ENCODE measurements around the gene TUBA3E. TPM values are rescaled to one million over a fixed set of nuclear protein-coding genes. Genes with fewer than 3 reads are reported as not detected.
"Not testable (repeated sequence)": the region's sequence is repeated elsewhere in the genome, so short reads cannot be mapped to it uniquely, and the experiment has no call there.

TUBA3E gene
- not detected for polyA plus RNA-seq (2013, experiment 1 of 2)
- not detected for polyA plus RNA-seq (2013, experiment 2 of 2)

GRCh38 chr2:130198343-130198742 lies at the start of gene TUBA3E:
TSS of gene TUBA3E (minus strand) at chr2:130198439. CDS start at chr2:130198360, 79 bp downstream.
- no peaks in the 10 kb centered on the region for H3K36me3 ChIP-seq (ENCODE audit: control insufficient read depth, insufficient read depth, low read length)
- no peaks in the 10 kb centered on the region for H3K9me3 ChIP-seq (ENCODE audit: control insufficient read depth, low read length)
- no peak within 1 kb of the TSS for H3K27ac ChIP-seq (ENCODE audit: low read depth, low read length, severe bottlenecking)
- H3K4me3 ChIP-seq (ENCODE audit: extremely low read depth, insufficient read depth, low read length, poor library complexity, severe bottlenecking): no peak within 1 kb of the TSS
- 96% methylated on average over 26 of the region's 26 CpGs for WGBS, 2 experiments (ENCODE audit: insufficient coverage in 2 of 2)
- no peaks in the 10 kb centered on the region for H3K4me1 ChIP-seq (ENCODE audit: control insufficient read depth, insufficient read depth, low read length, poor library complexity, severe bottlenecking)

- 80 to 83% methylated on average over 6 to 7 of the region's 7 CpGs for WGBS, 2 experiments (ENCODE audit: insufficient coverage in 2 of 2)
- Histone ChIP-seq H3K4me3 (ENCODE audit: extremely low read depth, insufficient read depth, low read length, poor library complexity, severe bottlenecking) (no peak overlapping the region), H3K27ac (ENCODE audit: low read depth, low read length, severe bottlenecking) (no peak overlapping the region), H3K4me1 (ENCODE audit: control insufficient read depth, insufficient read depth, low read length, poor library complexity, severe bottlenecking) (peaks cover 2% of the 10 kb centered on the region), H3K9me3 (ENCODE audit: control insufficient read depth, low read length) (no peaks in the 10 kb centered on the region), H3K36me3 (ENCODE audit: control insufficient read depth, insufficient read depth, low read length) (no peaks in the 10 kb centered on the region)
Measured at GRCh38 chr2:130246430-130246829, 48.2 kb upstream of the TUBA3E start.

- WGBS, 2 experiments (ENCODE audit: insufficient coverage in 2 of 2): 64 to 67% methylated on average over 3 of the region's 3 CpGs
- H3K27ac ChIP-seq (ENCODE audit: low read depth, low read length, severe bottlenecking): no peak overlapping the region
- H3K4me1 ChIP-seq (ENCODE audit: control insufficient read depth, insufficient read depth, low read length, poor library complexity, severe bottlenecking): peaks cover 5% of the 10 kb centered on the region
- H3K9me3 ChIP-seq (ENCODE audit: control insufficient read depth, low read length): no peaks in the 10 kb centered on the region
- H3K4me3 ChIP-seq (ENCODE audit: extremely low read depth, insufficient read depth, low read length, poor library complexity, severe bottlenecking): no peak overlapping the region
- H3K36me3 ChIP-seq (ENCODE audit: control insufficient read depth, insufficient read depth, low read length): no peaks in the 10 kb centered on the region
Measured at GRCh38 chr2:130245976-130246375, 47.7 kb upstream of the TUBA3E start.

GRCh38 chr2:130243359-130243758 lies 45.1 kb upstream of the TUBA3E start:
- no peak overlapping the region for H3K4me3 ChIP-seq (ENCODE audit: extremely low read depth, insufficient read depth, low read length, poor library complexity, severe bottlenecking)
- H3K4me1 ChIP-seq (ENCODE audit: control insufficient read depth, insufficient read depth, low read length, poor library complexity, severe bottlenecking): peaks cover 5% of the 10 kb centered on the region
- no CpG with 5 or more reads among the region's 2 CpGs for WGBS, 2 experiments (ENCODE audit: insufficient coverage in 2 of 2)
- no peaks in the 10 kb centered on the region for H3K36me3 ChIP-seq (ENCODE audit: control insufficient read depth, insufficient read depth, low read length)
- H3K9me3 ChIP-seq (ENCODE audit: control insufficient read depth, low read length): no peaks in the 10 kb centered on the region
- no peak overlapping the region for H3K27ac ChIP-seq (ENCODE audit: low read depth, low read length, severe bottlenecking)

- 62 to 77% methylated on average over 7 of the region's 8 CpGs for WGBS, 2 experiments (ENCODE audit: insufficient coverage in 2 of 2)
- H3K9me3 ChIP-seq (ENCODE audit: control insufficient read depth, low read length): no peaks in the 10 kb centered on the region
- peaks cover 5% of the 10 kb centered on the region for H3K4me1 ChIP-seq (ENCODE audit: control insufficient read depth, insufficient read depth, low read length, poor library complexity, severe bottlenecking)
Measured at GRCh38 chr2:130241041-130241707, 42.9 kb upstream of the TUBA3E start.

GRCh38 chr2:130239581-130239980 lies 41.3 kb upstream of the TUBA3E start:
- H3K4me3 ChIP-seq (ENCODE audit: extremely low read depth, insufficient read depth, low read length, poor library complexity, severe bottlenecking); H3K27ac ChIP-seq (ENCODE audit: low read depth, low read length, severe bottlenecking); H3K36me3 ChIP-seq (ENCODE audit: control insufficient read depth, insufficient read depth, low read length); H3K4me1 ChIP-seq (ENCODE audit: control insufficient read depth, insufficient read depth, low read length, poor library complexity, severe bottlenecking); H3K9me3 ChIP-seq (ENCODE audit: control insufficient read depth, low read length): not testable (repeated sequence)
- WGBS, 2 experiments (ENCODE audit: insufficient coverage in 2 of 2): 91 to 93% methylated on average over 4 to 5 of the region's 6 CpGs

More at GRCh38 chr2:130241041-130241707, 42.9 kb upstream of the TUBA3E start:
- H3K36me3 ChIP-seq (ENCODE audit: control insufficient read depth, insufficient read depth, low read length): no peaks in the 10 kb centered on the region
- H3K27ac ChIP-seq (ENCODE audit: low read depth, low read length, severe bottlenecking): peak overlapping the region; percentile 52
- no peak overlapping the region for H3K4me3 ChIP-seq (ENCODE audit: extremely low read depth, insufficient read depth, low read length, poor library complexity, severe bottlenecking)

- H3K4me3 ChIP-seq (ENCODE audit: extremely low read depth, insufficient read depth, low read length, poor library complexity, severe bottlenecking); H3K9me3 ChIP-seq (ENCODE audit: control insufficient read depth, low read length); H3K27ac ChIP-seq (ENCODE audit: low read depth, low read length, severe bottlenecking); H3K36me3 ChIP-seq (ENCODE audit: control insufficient read depth, insufficient read depth, low read length); H3K4me1 ChIP-seq (ENCODE audit: control insufficient read depth, insufficient read depth, low read length, poor library complexity, severe bottlenecking): not testable (repeated sequence)
- 90 to 92% methylated on average over 1 to 2 of the region's 2 CpGs for WGBS, 2 experiments (ENCODE audit: insufficient coverage in 2 of 2)
Measured at GRCh38 chr2:130233066-130233465, 34.8 kb upstream of the TUBA3E start.

- Histone ChIP-seq H3K36me3 (ENCODE audit: control insufficient read depth, insufficient read depth, low read length) (no peaks in the 10 kb centered on the region), H3K27ac (ENCODE audit: low read depth, low read length, severe bottlenecking) (no peak overlapping the region), H3K4me3 (ENCODE audit: extremely low read depth, insufficient read depth, low read length, poor library complexity, severe bottlenecking) (no peak overlapping the region), H3K4me1 (ENCODE audit: control insufficient read depth, insufficient read depth, low read length, poor library complexity, severe bottlenecking) (no peaks in the 10 kb centered on the region), H3K9me3 (ENCODE audit: control insufficient read depth, low read length) (no peaks in the 10 kb centered on the region)
- 74 to 83% methylated on average over 5 to 8 of the region's 12 CpGs for WGBS, 2 experiments (ENCODE audit: insufficient coverage in 2 of 2)
Measured at GRCh38 chr2:130231656-130232055, 33.4 kb upstream of the TUBA3E start.

GRCh38 chr2:130230907-130231306 lies 32.7 kb upstream of the TUBA3E start:
- WGBS, 2 experiments (ENCODE audit: insufficient coverage in 2 of 2): 95 to 97% methylated on average over 10 of the region's 15 CpGs
- H3K36me3 ChIP-seq (ENCODE audit: control insufficient read depth, insufficient read depth, low read length); H3K9me3 ChIP-seq (ENCODE audit: control insufficient read depth, low read length); H3K4me1 ChIP-seq (ENCODE audit: control insufficient read depth, insufficient read depth, low read length, poor library complexity, severe bottlenecking); H3K27ac ChIP-seq (ENCODE audit: low read depth, low read length, severe bottlenecking); H3K4me3 ChIP-seq (ENCODE audit: extremely low read depth, insufficient read depth, low read length, poor library complexity, severe bottlenecking): not testable (repeated sequence)

GRCh38 chr2:130230376-130230775 lies 32.1 kb upstream of the TUBA3E start:
- H3K4me1 ChIP-seq (ENCODE audit: control insufficient read depth, insufficient read depth, low read length, poor library complexity, severe bottlenecking); H3K9me3 ChIP-seq (ENCODE audit: control insufficient read depth, low read length); H3K36me3 ChIP-seq (ENCODE audit: control insufficient read depth, insufficient read depth, low read length); H3K4me3 ChIP-seq (ENCODE audit: extremely low read depth, insufficient read depth, low read length, poor library complexity, severe bottlenecking); H3K27ac ChIP-seq (ENCODE audit: low read depth, low read length, severe bottlenecking): not testable (repeated sequence)
- WGBS, 2 experiments (ENCODE audit: insufficient coverage in 2 of 2): 93 to 96% methylated on average over 7 to 8 of the region's 18 CpGs

GRCh38 chr2:130229161-130229510 lies 30.9 kb upstream of the TUBA3E start:
- not testable (repeated sequence) for H3K27ac ChIP-seq (ENCODE audit: low read depth, low read length, severe bottlenecking); H3K4me1 ChIP-seq (ENCODE audit: control insufficient read depth, insufficient read depth, low read length, poor library complexity, severe bottlenecking); H3K36me3 ChIP-seq (ENCODE audit: control insufficient read depth, insufficient read depth, low read length); H3K9me3 ChIP-seq (ENCODE audit: control insufficient read depth, low read length)
- peak overlapping the region; percentile 11 for H3K4me3 ChIP-seq (ENCODE audit: extremely low read depth, insufficient read depth, low read length, poor library complexity, severe bottlenecking)
- 95 to 98% methylated on average over 32 to 38 of the region's 48 CpGs for WGBS, 2 experiments (ENCODE audit: insufficient coverage in 2 of 2)

Data from mesodermal cell (in vitro differentiated cells).